ENCODE data around the gene SPRYD3. TPM values are rescaled to one million over a fixed set of nuclear protein-coding genes. Genes with fewer than 3 reads are reported as not detected.

The SPRYD3 gene
- total RNA-seq, 1 experiment from 2014 or later: 18.5 TPM

DNA sequence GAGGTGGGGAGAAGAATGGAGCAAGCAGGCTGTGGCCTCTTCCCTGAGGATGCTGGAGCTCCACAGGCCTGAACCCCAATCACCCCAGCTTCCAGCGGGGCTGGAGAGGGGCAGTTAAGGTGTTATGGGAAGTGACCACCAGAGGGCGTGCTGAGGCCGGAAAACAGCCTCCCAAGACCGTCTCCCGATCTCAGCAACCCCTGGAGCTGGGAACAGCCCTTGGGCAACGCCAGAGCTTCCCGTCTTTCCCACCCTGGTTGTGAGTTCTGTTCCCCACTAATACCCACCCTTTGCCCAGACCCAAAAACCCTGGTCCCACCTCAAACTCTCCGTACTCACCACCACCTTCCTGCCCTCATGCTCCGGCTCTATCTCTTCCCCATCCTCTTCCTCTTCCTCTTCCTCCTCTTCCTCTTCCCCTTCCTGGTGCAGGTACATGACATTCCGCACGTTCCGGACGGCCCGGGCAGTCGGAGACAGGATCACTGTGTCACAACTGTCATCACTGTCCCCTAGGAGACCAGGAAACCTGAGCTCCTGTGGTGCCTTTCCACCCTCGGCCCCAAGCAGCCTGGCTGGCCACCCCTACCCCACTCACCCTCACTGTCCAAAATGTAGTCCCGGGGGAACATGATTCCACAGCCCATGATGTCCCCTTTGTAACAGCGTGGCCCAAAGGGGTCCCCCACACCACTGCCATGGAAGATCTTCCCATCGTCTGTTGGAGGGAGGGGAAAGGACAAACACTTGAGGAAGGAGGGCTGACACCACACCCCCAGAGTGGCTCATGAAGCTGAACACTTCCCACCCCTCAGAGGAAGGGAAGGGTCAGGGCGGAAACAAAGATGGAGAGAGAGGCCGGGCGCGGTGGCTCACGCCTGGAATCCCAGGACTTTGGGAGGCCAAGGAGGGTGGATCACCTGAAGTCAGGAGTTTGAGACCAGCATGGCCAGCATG is 12.9 kb downstream of the SPRYD3 start:
- ATAC-seq: peak; percentile 53
- Histone ChIP-seq H3K9me3 (ENCODE audit: low read length) (no peaks in the 10 kb centered on the region), H3K27ac (ENCODE audit: low read length) (no peak overlapping the region), H3K9ac (ENCODE audit: low read length) (no peak overlapping the region), H3K4me2 (ENCODE audit: low read length) (peak overlapping the region; percentile 49), H3K79me2 (ENCODE audit: low read length) (no peaks in the 10 kb centered on the region), H3K4me3 (ENCODE audit: low read length) (no peak overlapping the region), H3K36me3 (ENCODE audit: low read depth, low read length) (peaks cover 4% of the 10 kb centered on the region; the same call in 1 of the 2 replicates), H3K4me1 (ENCODE audit: insufficient read depth, low read length) (peaks cover 26% of the 10 kb centered on the region), H4K20me1 (ENCODE audit: low read length) (no peaks in the 10 kb centered on the region), H2AFZ (ENCODE audit: low read length) (peak overlapping the region; percentile 31; the same call in 1 of the 2 replicates), H3K9me2 (replicated peaks; ENCODE audit: low read length) (no peaks in the 10 kb centered on the region), H3F3A (ENCODE audit: low read length, unreplicated experiment) (no peaks in the 10 kb centered on the region), H3K27me3 (ENCODE audit: low read length) (no peaks in the 10 kb centered on the region)
- ChIA-PET POLR2A (ENCODE audit: unreplicated experiment) (interaction anchor here (0.5 to 1.3 kb wide), 3 partner anchors 13 to 42 kb away, joined by 3 to 5 read pairs (median 4); partner anchors contain the start of gene SPRYD3), CTCF (interaction anchor here (0.6 to 2.1 kb wide), 11 partner anchors 12 to 107 kb away, joined by 3 to 37 read pairs (median 5); partner anchors contain the start of genes EIF4B, SOAT2, SPRYD3 and TNS2)
- no peak for TF ChIP-seq EZH2phosphoT487 (IDR thresholded peaks at IDR 0.05; ENCODE audit: borderline replicate concordance, low read length)
- TF ChIP-seq, protein P1, sequence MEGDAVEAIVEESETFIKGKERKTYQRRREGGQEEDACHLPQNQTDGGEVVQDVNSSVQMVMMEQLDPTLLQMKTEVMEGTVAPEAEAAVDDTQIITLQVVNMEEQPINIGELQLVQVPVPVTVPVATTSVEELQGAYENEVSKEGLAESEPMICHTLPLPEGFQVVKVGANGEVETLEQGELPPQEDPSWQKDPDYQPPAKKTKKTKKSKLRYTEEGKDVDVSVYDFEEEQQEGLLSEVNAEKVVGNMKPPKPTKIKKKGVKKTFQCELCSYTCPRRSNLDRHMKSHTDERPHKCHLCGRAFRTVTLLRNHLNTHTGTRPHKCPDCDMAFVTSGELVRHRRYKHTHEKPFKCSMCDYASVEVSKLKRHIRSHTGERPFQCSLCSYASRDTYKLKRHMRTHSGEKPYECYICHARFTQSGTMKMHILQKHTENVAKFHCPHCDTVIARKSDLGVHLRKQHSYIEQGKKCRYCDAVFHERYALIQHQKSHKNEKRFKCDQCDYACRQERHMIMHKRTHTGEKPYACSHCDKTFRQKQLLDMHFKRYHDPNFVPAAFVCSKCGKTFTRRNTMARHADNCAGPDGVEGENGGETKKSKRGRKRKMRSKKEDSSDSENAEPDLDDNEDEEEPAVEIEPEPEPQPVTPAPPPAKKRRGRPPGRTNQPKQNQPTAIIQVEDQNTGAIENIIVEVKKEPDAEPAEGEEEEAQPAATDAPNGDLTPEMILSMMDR (conservative IDR thresholded peaks at IDR 0.05; ENCODE audit: low read depth, low read length): peak; percentile 89
- intact Hi-C loops (cut with micrococcal nuclease): loop anchor here (1.0 to 10.0 kb wide), 2 partner anchors 33 to 109 kb away; no protein-coding TSS in a partner anchor
- DNase-seq: peak; percentile 81
- no TSS peak for BruUV-seq (replicated peaks)

DNA sequence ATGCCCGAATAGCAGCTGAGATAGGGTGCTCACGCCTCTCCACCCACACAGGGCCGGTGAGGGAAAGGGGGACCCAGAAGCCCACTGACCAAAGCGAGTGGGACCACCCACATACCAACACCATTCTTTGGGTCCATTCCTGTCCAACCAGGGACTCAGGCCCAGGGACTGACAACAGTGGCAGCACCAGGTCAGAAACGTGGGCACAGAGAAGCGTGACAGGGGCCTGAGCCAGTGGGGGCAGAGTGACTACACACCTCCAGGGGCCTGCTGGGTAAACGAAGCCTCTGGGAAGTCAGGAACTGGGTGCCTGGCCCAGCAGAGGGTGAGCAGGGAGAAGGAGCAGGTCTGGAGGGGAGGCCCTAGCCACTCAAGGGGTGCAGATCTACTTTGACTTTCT is 13.7 kb downstream of the SPRYD3 start:
- Histone ChIP-seq H3F3A (ENCODE audit: low read length, unreplicated experiment) (no peaks in the 10 kb centered on the region), H3K4me3 (ENCODE audit: low read length) (no peak overlapping the region), H3K9me2 (replicated peaks; ENCODE audit: low read length) (no peaks in the 10 kb centered on the region), H3K36me3 (ENCODE audit: low read depth, low read length) (peaks cover 4% of the 10 kb centered on the region; the same call in 1 of the 2 replicates), H3K4me2 (ENCODE audit: low read length) (peak overlapping the region; percentile 7; the same call in 1 of the 2 replicates), H3K79me2 (ENCODE audit: low read length) (no peaks in the 10 kb centered on the region), H3K9ac (ENCODE audit: low read length) (no peak overlapping the region), H3K9me3 (ENCODE audit: low read length) (no peaks in the 10 kb centered on the region), H2AFZ (ENCODE audit: low read length) (no peak overlapping the region), H3K27me3 (ENCODE audit: low read length) (no peaks in the 10 kb centered on the region), H4K20me1 (ENCODE audit: low read length) (no peaks in the 10 kb centered on the region), H3K27ac (ENCODE audit: low read length) (no peak overlapping the region), H3K4me1 (ENCODE audit: insufficient read depth, low read length) (peaks cover 32% of the 10 kb centered on the region)
- DNase-seq (no peak), ATAC-seq (no peak)
- TSS peak; percentile 25 for BruUV-seq (replicated peaks)
- ChIA-PET POLR2A (ENCODE audit: unreplicated experiment) (interaction anchor here (0.5 to 1.3 kb wide), 2 partner anchors 34 to 41 kb away, joined by 3 to 4 read pairs; no protein-coding TSS in a partner anchor), CTCF (interaction anchor here (0.7 to 2.1 kb wide), 8 partner anchors 11 to 101 kb away, joined by 3 to 37 read pairs (median 6); partner anchors contain the start of genes SOAT2, SPRYD3 and TNS2)
- TF ChIP-seq, protein P1 (conservative IDR thresholded peaks at IDR 0.05; ENCODE audit: low read depth, low read length): no peak
- TF ChIP-seq EZH2 (IDR thresholded peaks at IDR 0.05; ENCODE audit: low read length, unreplicated experiment) (no peak), EZH2phosphoT487 (IDR thresholded peaks at IDR 0.05; ENCODE audit: borderline replicate concordance, low read length) (no peak)
- intact Hi-C loops (cut with micrococcal nuclease): loop anchor here (10.0 kb wide), 1 partner anchor 109 kb away; no protein-coding TSS in a partner anchor

Data from PC-3 (cell line).